Measurements from ENCODE around the gene DYNLRB1. TPM values are rescaled to one million over a fixed set of nuclear protein-coding genes. Genes with fewer than 3 reads are reported as not detected.
A peak's percentile ranks its signal among the peaks of the same experiment; 100 is the strongest.
"Not testable (repeated sequence)": the region's sequence is repeated elsewhere in the genome, so short reads cannot be mapped to it uniquely, and the experiment has no call there.

The DYNLRB1 gene
- polyA plus RNA-seq (2013, experiment 1 of 2; ENCODE audit: insufficient read length) = 211 TPM
- polyA plus RNA-seq (2013, experiment 2 of 2; ENCODE audit: insufficient read length) = 213 TPM

GRCh38 chr20:34516247-34517113 lies at the start of gene DYNLRB1:
Gene DYNLRB1, plus strand, starts transcription at chr20:34516422. Its CDS starts 37 bp downstream, at chr20:34516459.
- DNase-seq = peak; percentile 97

- no peak for DNase-seq
These were observed 47.3 kb upstream of the DYNLRB1 start for GRCh38 chr20:34468951-34469350.

- peak; percentile 72 for DNase-seq
These were observed 43.8 kb upstream of the DYNLRB1 start for GRCh38 chr20:34472246-34472925.

- peak; percentile 40 for DNase-seq
These were observed 42.8 kb upstream of the DYNLRB1 start for GRCh38 chr20:34473262-34473883.

- peak; percentile 36 for DNase-seq
These were observed 40.1 kb upstream of the DYNLRB1 start for GRCh38 chr20:34475979-34476736.

- DNase-seq = no peak
These were observed 36.6 kb upstream of the DYNLRB1 start for GRCh38 chr20:34479627-34480026.

GRCh38 chr20:34482154-34482553 lies 34.1 kb upstream of the DYNLRB1 start:
- DNase-seq = not testable (repeated sequence)

- not testable (repeated sequence) for DNase-seq
These were observed 32.5 kb upstream of the DYNLRB1 start for GRCh38 chr20:34483585-34484220.

GRCh38 chr20:34485068-34485634 lies 31.1 kb upstream of the DYNLRB1 start:
- no peak for DNase-seq

- DNase-seq = no peak
These were observed 24.8 kb upstream of the DYNLRB1 start for GRCh38 chr20:34491226-34491931.

GRCh38 chr20:34491932-34492509 lies 24.2 kb upstream of the DYNLRB1 start:
- no peak for DNase-seq

- DNase-seq = no peak
These were observed 22.6 kb upstream of the DYNLRB1 start for GRCh38 chr20:34493646-34494045.

- no peak for DNase-seq
These were observed 20.9 kb upstream of the DYNLRB1 start for GRCh38 chr20:34495307-34495706.

GRCh38 chr20:34495916-34496315 lies 20.3 kb upstream of the DYNLRB1 start:
- no peak for DNase-seq

GRCh38 chr20:34497596-34497995 lies 18.6 kb upstream of the DYNLRB1 start:
- DNase-seq = not testable (repeated sequence)

- no peak for DNase-seq
These were observed 15.4 kb upstream of the DYNLRB1 start for GRCh38 chr20:34500823-34501222.

- DNase-seq = no peak
These were observed 9.7 kb upstream of the DYNLRB1 start for GRCh38 chr20:34506480-34506879.

GRCh38 chr20:34507702-34508413 lies 8.4 kb upstream of the DYNLRB1 start:
- DNase-seq = no peak

- no peak for DNase-seq
These were observed 5.6 kb upstream of the DYNLRB1 start for GRCh38 chr20:34510575-34510974.

- no peak for DNase-seq
These were observed 4.3 kb upstream of the DYNLRB1 start for GRCh38 chr20:34511891-34512265.

All from fibroblast of skin of scalp (primary cell).